Brain pericyte (primary cell): ENCODE data around the gene RPS16.

ENCODE experiments used
- DNase-seq: peaks from one replicate; pipeline ENCODE4 v3.0.0-alpha.2; 2012; ENCODE audit warnings: low read depth, low spot score

RPS16 gene

GRCh38 chr19:39422020-39422419 is 13.7 kb downstream of the RPS16 start:
- DNase-seq = no peak

GRCh38 chr19:39420769-39421168 is 15.0 kb downstream of the RPS16 start:
- no peak for DNase-seq

- no peak for DNase-seq
These were observed 16.7 kb downstream of the RPS16 start for GRCh38 chr19:39419003-39419402.

- no peak for DNase-seq
These were observed 18.1 kb downstream of the RPS16 start for GRCh38 chr19:39417463-39418181.

GRCh38 chr19:39416152-39417120 is 19.3 kb downstream of the RPS16 start:
- DNase-seq = no peak

GRCh38 chr19:39415111-39416046 is 20.4 kb downstream of the RPS16 start:
- no peak for DNase-seq

- DNase-seq = no peak
These were observed 21.7 kb downstream of the RPS16 start for GRCh38 chr19:39413911-39414608.

- DNase-seq = no peak
These were observed 22.4 kb downstream of the RPS16 start for GRCh38 chr19:39413272-39413910.

GRCh38 chr19:39412867-39413271 is 22.9 kb downstream of the RPS16 start:
- no peak for DNase-seq

- DNase-seq = peak; percentile 99
These were observed 23.5 kb downstream of the RPS16 start, which contains the start of gene PLEKHG2 for GRCh38 chr19:39412100-39412866. PLEKHG2 (plus strand) TSS chr19:39412669; CDS start chr19:39414087, 1,418 bp downstream.

- peak; percentile 80 for DNase-seq
These were observed 24.0 kb downstream of the RPS16 start for GRCh38 chr19:39411832-39412099.

- DNase-seq = no peak
These were observed 24.5 kb downstream of the RPS16 start for GRCh38 chr19:39411081-39411831.

GRCh38 chr19:39410831-39411080 is 25.0 kb downstream of the RPS16 start:
- DNase-seq = no peak

- DNase-seq = no peak
These were observed 25.5 kb downstream of the RPS16 start for GRCh38 chr19:39410017-39410830.

- no peak for DNase-seq
These were observed 26.3 kb downstream of the RPS16 start for GRCh38 chr19:39409208-39410016.

- DNase-seq = no peak
These were observed 27.1 kb downstream of the RPS16 start for GRCh38 chr19:39408392-39409207.
